DMS 273 (cell line): ENCODE results near the gene ARHGAP22.

Experiments used
- DNase-seq: peaks from one replicate; lab custom pipeline; 2025; ENCODE audit not compliant: unreplicated experiment; lab: John Stamatoyannopoulos, UW

ARHGAP22 gene

DNA sequence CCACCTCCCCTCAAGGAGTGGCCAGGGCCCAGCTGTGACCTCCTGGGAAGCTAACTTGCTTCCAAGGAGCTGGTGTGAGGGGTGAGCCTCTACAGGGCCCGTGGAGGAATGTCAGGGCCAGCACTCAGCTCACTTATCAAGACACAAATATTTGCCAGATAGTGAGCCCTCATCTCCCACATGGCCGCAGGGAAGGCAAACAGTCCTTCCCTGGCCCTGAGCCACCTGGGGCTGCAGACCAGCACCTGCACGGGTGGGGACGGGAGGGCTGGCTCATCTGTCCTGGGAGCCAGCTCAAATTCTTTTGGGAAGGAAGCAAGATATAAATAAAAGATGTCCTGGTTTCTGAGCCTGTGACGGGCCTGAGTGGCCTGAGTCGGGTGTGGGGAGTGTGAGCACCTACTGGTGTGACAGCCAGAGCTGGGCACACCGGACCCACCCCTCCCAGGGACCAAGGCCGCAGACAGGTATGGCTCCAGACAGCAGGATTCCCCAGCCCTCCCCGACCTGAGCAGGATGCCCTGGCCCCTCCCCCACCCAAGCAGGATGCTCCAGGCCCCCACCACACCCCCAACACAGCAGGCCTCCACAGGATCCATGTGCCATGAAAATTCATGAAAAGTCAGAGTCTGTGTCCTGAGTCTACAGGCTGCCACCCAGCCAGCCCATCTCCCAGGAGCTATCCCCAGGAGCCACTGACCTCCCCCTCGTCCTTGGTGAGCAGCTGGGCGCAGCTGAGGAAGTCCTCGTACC lies 150.4 kb downstream of the ARHGAP22 start:
- DNase-seq = no peak

DNA sequence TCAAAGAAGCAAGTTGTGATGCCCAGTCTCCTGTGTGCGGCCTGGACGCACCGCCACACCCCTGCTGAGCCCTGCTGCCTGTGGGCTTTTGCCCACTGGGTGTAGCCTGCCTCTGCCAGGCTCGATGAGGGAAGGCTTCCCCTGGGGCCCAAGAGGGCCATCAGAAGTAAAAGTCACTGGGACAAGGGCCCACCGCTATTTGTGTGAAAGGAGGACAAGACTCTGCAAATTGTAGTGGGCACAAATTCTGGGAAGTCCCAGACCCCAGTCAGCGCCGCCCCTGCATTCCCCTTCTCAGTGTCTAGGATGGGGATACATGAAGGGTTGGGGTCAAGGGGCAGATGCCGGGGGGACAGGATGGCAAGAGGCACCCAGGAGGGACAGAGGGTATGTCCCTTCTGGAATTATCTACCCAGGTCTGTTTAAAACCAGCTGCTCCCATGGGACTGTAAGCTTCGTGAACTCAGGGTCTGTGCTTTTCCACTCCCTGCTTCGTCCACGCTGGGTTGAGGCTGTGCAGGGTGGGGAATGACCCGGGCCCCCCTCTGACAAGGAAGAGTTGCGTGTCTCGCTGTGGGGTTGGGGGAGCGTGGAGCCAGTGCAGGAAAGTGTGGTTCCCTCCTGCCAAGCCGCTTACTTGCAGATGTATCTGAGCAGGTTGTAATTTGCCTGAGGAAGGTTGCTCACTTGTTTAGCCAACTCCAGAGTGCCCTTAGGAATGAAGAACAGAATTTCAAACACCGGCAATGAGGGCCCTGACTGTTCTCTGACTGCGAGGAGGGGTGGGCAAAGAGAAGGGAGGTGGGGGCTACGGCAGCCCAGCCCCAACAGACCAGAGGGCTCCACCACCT lies 151.2 kb downstream of the ARHGAP22 start:
- DNase-seq = no peak

DNA sequence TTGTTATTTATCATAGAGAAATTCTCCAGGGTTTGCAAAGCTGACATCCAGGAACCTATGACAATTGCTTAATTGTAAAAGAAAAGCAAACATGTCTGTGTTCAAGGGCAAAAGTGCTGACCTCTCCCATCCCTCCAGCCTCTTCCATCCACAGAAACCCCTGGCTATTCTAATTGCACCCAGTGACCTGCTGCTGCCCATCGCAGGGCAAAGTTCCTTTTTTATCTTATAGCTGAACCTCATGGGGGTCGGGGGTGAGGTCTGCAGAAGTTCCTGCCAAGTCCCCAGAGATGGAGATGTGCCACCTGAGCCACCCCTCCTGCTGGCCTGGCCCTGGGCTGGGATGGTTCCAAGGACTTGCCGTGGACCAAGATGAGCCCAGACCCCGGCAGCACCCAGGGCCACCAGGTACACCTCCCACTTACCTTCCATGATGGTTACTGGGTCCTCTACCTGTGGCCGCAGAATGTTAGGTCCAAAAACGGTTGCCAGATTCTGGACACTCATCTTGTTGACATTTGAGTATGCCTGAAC lies 151.9 kb downstream of the ARHGAP22 start:
- no peak for DNase-seq

DNA sequence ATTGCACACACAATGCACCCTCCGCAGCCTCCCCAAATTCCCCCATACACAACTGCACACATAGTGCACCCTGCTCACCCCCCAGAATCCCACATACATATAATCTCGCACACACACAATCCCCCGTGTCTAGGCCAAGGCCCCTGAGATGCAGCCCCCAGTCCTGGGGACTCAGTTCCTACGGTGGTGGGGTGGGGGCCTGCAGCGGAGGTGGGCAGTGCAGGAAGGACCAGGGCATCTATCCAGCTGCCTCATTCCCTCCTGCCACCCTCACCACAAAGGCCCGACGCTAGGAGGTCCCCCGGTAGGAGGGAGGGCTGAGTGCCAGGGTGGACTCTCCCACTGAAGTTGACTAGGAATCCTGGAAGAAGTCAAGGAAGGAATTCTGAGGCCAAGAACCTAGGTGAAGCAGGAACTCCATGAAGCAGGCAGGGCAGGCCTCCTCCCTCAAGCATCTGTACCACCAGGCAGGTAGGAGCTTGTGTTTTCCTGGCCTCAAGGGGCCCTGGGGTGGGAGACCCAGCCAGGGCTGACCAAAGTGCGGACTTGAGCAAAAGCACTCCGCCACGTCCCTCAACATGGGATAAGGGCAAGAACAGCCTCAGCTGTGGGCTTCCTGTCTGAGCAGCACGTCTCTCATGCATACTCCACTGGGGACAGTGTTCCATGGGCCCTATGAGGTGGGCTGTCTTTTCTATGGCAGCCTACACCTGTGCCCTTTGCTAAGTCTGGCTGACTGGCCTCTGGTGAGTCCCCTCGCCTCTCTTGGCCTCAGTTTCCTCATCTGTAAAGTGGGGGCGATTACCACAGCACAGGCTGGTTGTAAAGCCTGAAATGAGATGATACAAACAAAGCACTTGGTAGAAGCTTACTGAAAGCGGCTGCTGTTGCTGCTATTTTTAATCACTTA lies 152.6 kb downstream of the ARHGAP22 start:
- DNase-seq = no peak

DNA sequence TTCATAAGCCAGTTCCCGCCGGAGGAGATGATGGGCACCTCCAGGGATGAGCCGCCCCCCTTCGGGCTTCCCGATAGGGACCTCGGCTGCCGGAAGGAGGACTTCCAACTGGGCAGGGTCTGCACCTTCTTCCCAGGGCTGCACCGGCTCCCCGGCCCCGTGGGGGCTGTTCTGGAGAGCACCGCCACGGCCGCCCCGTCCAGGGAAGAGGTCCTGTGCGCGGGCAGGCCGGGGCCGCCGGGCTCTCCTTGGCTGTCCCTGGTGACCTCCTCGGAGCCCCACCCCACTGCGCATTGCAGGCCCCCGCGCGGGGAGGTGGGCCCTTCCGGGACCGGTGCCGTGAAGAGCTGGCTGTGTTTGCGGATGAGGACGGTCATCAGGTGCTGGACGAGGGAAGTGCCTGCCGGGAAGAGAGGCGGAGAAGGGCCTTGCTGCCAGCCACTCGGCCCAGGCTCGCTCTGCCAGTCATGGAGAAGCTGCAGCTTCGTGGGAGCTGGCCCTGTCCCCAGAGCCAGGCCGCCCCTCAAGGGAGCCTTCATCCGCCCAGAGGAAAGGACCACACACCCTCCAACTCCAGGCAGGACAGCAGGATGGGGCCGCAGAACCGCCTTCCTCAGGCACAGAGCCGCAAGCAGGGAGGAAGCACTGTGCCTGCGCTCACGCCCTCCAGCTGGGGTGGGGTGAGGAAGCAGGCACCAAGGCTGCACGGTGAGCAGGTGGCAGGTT lies 154.0 kb downstream of the ARHGAP22 start:
- no peak for DNase-seq

DNA sequence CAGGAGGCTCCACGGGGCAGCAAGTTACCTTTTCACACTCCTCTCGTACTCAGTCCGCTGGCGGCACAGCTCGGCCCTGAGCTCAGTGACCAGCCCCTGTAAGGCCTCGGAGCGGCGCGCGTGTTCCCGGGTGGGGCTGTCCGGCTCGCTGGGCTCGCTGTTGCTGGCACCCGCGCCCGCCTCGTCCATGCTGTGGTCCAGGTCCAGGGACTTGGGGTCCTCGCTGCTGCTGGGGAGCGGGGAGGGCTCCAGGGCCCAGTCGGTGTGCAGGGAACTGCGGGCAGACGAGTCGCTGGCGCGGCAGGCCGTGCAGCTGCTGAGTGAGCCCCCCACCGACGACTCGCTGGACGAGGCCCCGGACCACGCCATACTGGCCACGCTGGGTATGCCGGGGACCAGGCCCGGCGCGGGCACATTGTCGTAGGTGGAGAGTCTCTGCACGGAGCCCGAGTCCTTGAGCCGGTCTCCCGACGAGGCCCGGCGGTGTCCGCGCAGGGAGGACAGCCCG lies 154.6 kb downstream of the ARHGAP22 start:
- no peak for DNase-seq

DNA sequence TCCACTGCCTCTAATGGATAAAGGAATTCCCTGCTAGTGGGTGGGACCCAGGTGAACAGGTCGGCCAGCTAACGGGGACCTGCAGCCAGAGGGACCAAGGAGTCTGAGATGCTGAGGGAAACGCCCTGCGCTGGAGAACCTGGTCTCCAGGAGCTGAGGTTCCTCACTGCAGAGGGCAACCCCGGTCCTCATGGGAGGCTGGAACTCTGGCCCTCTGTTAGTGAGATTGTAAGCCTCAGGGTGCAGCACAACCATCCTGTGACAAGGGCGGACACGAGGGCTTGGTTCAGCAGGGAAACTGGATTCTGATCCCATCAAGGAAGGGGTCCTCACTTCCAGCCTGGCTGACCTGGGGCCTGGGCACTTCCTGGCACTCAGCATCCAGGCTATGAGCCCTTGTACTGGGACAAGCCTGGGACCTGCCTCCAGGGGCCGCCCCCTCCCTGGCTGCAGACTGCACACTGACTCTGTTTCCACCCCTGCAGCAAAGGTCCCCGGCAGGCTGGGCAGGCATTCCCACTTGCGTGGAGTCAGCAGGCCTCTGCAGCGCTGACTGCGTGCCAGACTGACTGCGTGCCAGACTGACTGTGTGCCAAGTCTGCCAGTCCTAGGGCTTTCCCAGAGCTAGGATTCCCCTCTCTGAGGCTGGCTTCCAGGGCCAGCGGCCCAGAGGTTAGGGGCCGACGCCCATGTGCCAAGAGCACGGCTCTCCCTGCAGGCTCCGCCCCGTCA lies 155.2 kb downstream of the ARHGAP22 start:
- no peak for DNase-seq

DNA sequence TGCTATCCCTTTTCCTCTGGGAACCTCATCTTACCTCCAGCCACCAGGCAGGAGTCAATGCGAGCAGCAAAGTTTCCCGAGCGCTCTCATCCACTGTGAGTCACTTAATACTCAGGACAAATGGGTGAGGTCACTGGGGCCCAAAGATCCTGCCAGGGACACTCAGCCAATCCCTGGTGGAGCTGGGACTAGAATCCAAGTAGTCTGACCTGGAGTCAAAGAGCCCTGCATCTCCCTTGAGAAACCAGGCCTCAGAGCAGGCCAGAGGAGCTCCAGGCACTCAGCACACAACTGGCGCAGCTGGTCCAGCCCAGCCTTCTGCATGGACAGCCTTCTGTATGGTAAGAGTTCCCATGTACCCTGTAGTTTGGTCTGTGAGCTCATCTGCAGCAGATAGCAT lies 156.1 kb downstream of the ARHGAP22 start:
- no peak for DNase-seq

DNA sequence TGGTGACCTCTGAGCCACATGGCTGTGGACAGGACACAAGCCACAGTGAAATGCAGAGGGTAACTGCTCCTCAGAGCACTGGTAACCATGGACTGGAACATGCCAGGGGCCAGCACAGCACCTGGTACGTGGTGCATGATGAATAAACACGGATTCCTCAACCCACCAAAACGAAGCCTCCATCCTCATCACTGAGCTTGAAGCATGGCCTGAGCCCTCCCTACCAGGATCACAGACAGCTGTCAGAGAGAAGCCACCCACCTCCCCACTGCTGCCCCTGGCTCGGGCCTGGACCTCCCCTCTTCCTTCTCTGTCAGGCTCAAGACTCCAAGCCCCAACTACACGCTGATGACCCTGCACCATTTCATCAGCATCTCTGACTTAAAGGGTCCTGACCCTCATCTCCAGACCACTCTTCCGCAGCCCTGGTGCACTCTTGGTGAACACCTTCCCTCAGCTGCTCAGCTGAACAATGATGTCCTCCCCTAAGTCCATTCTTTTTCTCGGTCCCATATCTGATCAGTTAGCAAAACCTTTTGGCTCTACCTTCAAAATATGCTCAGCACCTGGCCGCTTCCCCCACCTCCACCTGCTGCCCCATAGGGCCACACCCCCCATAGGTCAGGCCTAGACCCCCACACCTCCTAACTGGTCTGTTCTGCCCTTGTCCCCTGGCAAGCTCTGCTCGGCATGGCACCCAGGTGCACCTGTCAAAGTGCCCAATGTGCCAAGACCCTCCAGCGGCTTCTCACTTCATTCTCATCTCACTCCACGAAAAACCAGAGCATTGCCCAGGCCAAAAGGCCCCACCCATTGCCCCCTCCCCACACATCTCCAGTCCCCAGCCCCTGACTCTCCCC lies 157.3 kb downstream of the ARHGAP22 start:
- DNase-seq = no peak

DNA sequence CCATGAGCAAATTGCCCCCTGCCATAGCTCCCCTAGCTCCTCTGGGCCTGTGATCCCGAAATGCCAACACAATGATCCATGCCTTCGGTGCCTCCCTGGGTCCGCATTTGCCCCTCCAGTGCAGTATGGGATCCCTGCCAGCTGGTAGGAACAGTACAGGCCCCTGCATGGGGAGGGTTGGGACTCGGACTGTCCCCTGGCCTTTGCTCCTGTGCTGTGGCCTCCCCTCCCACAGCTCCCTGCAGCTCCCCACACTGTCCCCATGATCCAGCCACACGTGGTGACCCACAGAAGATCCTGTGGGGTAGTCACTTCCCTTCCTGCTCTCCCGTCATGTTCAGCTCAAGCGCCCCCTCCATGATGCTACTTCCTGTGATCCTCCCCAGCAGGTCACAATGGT lies 158.1 kb downstream of the ARHGAP22 start:
- DNase-seq = no peak

DNA sequence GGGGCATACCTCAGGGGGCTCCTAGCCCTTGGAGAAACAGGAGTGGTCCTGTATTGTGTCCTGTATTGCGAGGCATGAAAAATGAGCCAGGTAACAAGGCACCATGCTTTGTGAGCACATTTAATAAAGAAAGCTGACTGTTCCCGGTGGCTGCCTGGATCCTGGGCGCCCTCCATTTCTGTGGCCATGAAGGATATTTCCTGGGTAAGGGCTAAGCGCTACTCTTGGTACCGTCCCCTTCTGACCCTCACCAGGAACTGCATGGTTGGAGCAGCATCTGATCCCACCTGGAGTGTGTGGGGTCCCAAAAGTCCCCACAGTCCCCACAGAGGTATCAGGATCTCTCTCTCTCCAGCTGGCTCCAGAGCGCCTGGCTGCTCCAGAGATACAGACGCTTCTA lies 158.9 kb downstream of the ARHGAP22 start:
- no peak for DNase-seq

DNA sequence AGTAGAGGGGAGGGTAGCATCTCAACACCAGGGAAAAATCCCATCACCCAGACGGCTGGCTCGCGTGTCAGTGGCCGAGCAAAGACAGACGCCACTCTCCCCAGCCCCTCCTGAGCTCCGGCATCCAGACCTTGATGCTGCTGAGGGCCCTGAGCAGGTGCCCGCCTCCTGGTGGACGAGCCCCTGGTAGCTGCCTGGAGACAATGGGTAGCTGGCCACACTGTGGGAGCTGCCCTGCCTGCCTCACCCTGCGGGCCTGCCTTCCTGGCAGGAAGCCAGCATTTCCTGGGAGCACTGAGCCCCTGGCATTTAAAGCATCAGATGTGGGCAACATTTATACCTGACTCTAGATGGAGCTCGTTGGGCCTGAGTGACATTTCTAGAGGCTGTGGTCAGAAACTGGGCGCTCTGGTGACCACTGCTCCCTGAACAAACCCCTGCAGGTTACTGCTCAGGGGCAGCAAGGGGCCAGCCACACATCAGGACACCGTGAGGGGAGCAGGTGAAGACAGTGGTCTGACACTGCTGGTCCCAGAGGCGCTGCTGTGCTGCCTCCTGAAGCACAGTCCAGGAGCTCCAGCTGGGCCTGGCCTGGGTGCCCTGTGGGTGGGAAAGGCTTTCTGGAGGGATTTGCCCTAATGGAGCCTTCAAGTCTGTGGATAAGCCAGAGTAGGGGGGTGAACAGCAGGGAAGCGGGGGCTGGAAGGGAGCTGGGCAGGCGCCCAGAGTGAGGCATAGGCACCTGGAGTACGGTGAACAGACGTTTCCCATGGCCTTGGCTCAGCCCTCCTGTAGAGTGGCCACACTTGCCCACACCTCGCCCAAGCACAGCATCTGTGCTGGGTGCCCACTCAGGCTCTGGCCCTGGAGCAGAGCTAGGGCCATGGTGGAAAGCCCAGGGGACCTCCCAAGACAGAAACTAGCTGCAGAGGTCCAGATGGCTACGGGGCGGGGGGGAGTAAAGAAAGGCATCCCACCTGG lies 159.7 kb downstream of the ARHGAP22 start:
- peak; percentile 65 for DNase-seq

DNA sequence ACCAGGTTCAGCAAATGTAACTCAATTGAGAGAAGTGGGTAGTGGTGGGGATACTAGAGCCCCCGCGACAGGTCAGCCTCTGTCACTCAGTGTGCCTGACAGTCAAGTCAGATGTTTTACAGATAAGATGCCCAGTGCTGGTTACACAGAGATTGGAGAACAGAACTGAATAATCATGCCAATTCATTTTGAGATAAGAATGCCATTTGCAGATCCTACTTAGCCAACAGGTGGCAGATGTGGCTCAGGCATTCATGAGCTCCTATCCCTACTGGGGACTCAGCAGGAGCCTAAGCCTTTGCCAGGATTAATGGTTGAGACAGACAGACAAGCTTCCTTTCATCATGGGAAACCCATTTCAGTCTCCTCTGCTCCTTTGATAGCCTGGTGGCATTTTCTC lies 160.6 kb downstream of the ARHGAP22 start:
- DNase-seq = peak; percentile 81

DNA sequence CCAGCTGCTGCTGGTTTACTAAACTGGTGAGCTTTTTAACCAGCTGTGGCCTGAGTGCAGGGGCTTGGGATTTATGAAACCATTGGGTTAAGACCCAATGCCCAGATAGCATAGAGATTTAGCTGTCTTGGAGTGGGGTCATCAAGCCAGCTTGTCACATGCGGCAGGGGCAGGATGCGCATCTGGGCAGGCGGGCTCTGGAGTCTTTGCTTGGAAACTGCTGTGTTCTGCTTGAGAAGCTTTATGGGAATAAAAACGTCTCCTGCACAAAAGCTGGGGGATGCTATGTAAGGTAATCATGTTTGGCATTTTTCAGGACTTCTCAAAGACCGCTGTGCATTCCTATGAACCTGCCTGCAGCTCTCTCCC lies 162.1 kb downstream of the ARHGAP22 start:
- no peak for DNase-seq

DNA sequence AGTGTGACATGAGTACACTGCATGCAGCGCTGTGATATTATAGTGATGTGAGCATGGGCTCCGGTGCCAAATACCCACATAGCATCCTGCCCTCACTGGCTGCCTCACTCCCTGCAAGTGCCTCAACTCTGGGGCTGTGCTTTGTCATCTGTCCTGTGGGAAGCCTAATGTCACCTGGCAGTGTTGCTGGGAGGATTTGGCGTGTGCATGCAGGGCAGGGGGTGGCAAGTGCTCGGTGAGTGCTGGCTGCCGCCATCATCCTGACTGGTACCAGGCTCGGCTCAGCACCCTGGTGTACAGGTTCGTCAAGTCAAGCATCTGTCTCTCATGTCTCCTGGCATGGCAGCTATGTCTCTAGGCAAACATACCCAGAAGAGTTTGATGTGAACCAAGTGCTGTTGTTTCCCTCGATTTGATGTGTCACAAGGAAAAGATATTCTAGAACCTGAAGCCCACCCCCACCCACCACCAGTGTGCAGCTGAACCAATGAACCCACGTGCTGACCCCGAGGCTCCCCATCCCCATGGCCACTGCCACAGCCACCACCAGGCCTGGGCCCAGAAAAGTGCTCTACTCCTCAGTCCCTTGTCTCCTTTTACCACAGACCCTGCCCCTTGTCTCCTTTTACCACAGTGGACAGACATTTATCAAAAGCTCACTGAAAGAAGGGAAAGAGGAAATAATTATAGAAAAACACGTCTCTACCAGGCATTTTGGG lies 162.6 kb downstream of the ARHGAP22 start:
- DNase-seq = no peak

DNA sequence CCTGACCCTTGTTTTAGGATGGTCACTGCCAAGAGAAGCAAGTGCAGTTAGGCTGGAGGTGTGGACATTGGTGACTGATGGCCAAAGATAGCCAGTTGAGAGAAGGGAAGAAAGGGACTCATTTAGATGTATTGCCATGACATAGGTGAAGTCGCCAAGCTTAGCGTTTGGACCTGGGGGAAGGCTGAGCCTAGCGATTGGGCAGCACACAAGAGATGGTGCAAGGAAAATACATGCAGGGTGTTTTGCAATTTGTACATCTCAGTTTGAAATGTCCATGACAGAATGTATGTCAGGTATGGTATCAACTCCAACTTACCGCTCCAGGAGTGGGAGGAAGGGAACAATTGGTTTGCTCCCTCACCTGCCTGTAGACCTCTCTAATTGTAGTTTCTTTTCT lies 164.1 kb downstream of the ARHGAP22 start:
- no peak for DNase-seq

DNA sequence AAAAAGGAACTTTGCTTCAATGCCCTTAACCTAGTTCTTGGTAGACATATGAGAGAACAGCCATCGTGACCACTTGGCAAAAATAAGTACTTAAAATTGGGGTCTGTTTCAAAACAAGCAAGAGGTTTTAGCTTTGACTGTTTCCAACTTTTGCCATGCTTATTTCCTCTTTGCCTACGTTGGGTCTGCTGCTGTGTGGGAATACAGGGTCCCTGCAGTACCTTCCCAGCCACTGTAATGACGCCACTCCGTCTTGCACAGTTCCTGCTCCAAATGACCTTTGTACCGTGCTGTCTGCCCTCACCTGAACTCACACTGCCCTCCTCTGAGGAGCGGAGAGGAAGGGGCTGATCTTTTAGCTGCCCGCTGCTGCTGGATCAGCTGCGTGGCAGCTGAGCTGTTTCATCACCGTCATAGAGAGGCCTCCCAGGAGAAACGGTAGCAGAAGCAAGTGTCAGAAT lies 165.3 kb downstream of the ARHGAP22 start:
- DNase-seq = no peak
